Endothelial cell (in vitro differentiated cells): Measurements from ENCODE around the gene SMIM44. TPM values are rescaled to one million over a fixed set of nuclear protein-coding genes. Genes with fewer than 3 reads are reported as not detected.

Experiments used
- DNase-seq: peaks from one replicate; pipeline ENCODE4 v3.0.0; 2021; ENCODE audit warnings: low spot score
- H3K27ac Mint-ChIP-seq: one replicate; pipeline ENCODE4 v1.8.0; 2021; ENCODE audit warnings: mixed read lengths, inconsistent platforms; ENCODE audit not compliant: unreplicated experiment
- H3K27me3 Mint-ChIP-seq: one replicate; pipeline ENCODE4 v1.8.0; 2021; ENCODE audit warnings: mild to moderate bottlenecking, moderate library complexity, mixed read lengths, inconsistent platforms; ENCODE audit not compliant: unreplicated experiment
- H3K36me3 Mint-ChIP-seq: one replicate; pipeline ENCODE4 v1.8.0; 2021; ENCODE audit warnings: mild to moderate bottlenecking, low read depth, mixed read lengths, inconsistent platforms; ENCODE audit not compliant: unreplicated experiment
- H3K4me1 Mint-ChIP-seq: one replicate; pipeline ENCODE4 v1.8.0; 2021; ENCODE audit warnings: mild to moderate bottlenecking, mixed read lengths, inconsistent platforms; ENCODE audit not compliant: unreplicated experiment
- H3K4me3 Mint-ChIP-seq: one replicate; pipeline ENCODE4 v1.8.0; 2021; ENCODE audit warnings: mild to moderate bottlenecking, mixed read lengths, inconsistent platforms; ENCODE audit not compliant: unreplicated experiment
- H3K9me3 Mint-ChIP-seq: one replicate; pipeline ENCODE4 v1.8.0; 2021; ENCODE audit warnings: mixed read lengths, inconsistent platforms; ENCODE audit not compliant: unreplicated experiment
- total RNA-seq: library from RNA; stranded (reverse); fragmentation: NEBNext Ultra II Directional; extraction: Animal tissue kit (Norgen Biotek cat#: 25700); gene quantifications from one replicate; pipeline ENCODE4 v1.2.1, GENCODE V29; 2021; ENCODE audit not compliant: unreplicated experiment
- TF ChIP-seq, protein P1 (sequence below): fragments of 200-600 bp; sonication (generic); IDR thresholded peaks from one replicate; pipeline ENCODE4 v1.5.0; 2021; ENCODE audit warnings: antibody characterized with exemption; ENCODE audit not compliant: unreplicated experiment

SMIM44 gene
- total RNA-seq, 1 donor from 2014 or later: not detected

DNA sequence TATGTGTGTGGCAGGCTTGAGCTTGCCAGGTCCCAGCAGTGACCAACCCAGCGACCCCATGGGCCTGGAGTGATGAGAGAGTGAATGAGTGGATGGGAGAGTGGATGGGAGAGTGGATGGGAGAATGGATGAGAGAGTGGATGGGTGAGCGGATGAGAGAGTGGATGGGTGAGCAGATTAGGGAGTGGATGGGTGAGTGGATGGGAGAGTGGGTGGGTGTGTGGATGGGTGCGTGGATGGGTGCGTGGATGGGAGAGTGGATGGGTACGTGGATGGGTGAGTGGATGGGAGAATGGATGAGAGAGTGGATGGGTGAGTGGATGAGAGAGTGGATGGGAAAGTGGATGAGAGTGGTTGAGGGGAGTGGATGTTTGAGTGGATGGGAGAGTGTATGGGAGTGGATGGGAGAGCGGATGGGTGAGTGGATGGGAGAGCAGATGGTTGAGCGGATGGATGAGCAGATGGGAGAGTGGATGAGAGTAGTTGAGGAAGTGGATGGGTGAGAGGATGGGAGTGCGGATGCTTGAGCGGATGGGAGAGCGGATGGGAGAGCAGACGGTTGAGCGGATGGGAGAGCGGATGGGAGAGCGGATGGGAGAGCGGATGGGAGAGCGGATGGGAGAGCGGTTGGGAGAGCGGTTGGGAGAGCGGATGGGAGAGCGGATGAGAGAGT is 45.4 kb upstream of the SMIM44 start:
- no peak for DNase-seq
- Mint-ChIP-seq H3K4me1 (no peaks in the 10 kb centered on the region), H3K27ac (no peak overlapping the region), H3K36me3 (peaks cover 13% of the 10 kb centered on the region), H3K4me3 (no peak overlapping the region), H3K27me3 (peaks cover 9% of the 10 kb centered on the region), H3K9me3 (no peaks in the 10 kb centered on the region)
- TF ChIP-seq, protein P1, sequence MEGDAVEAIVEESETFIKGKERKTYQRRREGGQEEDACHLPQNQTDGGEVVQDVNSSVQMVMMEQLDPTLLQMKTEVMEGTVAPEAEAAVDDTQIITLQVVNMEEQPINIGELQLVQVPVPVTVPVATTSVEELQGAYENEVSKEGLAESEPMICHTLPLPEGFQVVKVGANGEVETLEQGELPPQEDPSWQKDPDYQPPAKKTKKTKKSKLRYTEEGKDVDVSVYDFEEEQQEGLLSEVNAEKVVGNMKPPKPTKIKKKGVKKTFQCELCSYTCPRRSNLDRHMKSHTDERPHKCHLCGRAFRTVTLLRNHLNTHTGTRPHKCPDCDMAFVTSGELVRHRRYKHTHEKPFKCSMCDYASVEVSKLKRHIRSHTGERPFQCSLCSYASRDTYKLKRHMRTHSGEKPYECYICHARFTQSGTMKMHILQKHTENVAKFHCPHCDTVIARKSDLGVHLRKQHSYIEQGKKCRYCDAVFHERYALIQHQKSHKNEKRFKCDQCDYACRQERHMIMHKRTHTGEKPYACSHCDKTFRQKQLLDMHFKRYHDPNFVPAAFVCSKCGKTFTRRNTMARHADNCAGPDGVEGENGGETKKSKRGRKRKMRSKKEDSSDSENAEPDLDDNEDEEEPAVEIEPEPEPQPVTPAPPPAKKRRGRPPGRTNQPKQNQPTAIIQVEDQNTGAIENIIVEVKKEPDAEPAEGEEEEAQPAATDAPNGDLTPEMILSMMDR: no peak

DNA sequence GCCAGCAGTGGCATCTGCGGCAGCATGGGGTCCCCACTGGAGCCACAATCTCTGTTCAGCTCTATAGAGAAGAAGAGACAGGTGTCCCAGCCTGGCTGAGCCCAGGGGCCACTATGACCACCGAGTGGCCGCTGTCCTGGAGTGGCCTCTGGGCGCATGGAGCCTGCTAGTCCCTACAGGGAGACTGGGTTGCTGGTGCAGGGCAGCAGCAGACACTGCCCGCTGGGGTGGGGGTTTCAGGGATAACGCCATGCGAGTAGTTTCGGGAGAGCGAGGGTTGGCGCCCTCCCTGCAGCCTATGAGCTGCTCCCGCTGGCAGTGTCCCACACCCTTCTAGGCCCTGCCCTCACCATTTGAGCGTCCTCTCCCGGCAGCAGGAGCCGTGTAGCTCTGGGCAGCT is 44.8 kb upstream of the SMIM44 start:
- TF ChIP-seq, protein P1: no peak
- Mint-ChIP-seq H3K4me1 (no peaks in the 10 kb centered on the region), H3K36me3 (peaks cover 9% of the 10 kb centered on the region), H3K27me3 (peaks cover 8% of the 10 kb centered on the region), H3K4me3 (no peak overlapping the region), H3K27ac (no peak overlapping the region), H3K9me3 (no peaks in the 10 kb centered on the region)
- no peak for DNase-seq

DNA sequence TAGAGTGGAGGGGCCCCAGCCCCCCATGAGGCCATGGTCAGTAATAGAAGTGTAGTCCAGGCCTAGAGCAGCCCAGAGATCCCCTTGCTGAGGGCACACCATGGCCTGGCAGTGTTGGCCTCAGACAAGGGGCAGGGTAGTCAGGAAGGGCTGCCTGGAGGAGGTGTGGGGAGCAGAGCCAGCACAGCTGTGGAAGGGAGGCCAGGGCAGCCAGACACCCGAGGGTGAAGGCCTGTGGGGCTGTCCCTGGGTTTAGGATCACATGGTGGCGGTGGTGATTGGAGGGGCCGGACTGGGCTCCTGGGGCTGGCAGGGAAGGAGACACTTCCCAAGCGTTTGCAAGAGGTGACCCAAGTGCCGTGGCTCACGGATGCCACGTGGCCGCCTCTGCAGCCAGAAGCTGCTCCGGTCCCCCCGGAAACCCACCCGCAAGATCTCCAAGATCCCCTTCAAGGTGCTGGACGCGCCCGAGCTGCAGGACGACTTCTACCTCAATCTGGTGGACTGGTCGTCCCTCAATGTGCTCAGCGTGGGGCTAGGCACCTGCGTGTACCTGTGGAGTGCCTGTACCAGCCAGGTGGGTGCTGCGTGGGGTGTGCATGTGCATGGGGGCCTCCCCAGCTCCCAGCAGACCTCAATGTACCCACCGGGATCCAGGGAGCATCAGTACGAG is 44.1 kb upstream of the SMIM44 start:
- H3K4me3 Mint-ChIP-seq: no peak overlapping the region
- H3K4me1 Mint-ChIP-seq: no peaks in the 10 kb centered on the region
- TF ChIP-seq, protein P1: no peak
- no peak for DNase-seq
- peaks cover 9% of the 10 kb centered on the region for H3K36me3 Mint-ChIP-seq
- no peaks in the 10 kb centered on the region for H3K9me3 Mint-ChIP-seq
- peaks cover 6% of the 10 kb centered on the region for H3K27me3 Mint-ChIP-seq
- no peak overlapping the region for H3K27ac Mint-ChIP-seq

DNA sequence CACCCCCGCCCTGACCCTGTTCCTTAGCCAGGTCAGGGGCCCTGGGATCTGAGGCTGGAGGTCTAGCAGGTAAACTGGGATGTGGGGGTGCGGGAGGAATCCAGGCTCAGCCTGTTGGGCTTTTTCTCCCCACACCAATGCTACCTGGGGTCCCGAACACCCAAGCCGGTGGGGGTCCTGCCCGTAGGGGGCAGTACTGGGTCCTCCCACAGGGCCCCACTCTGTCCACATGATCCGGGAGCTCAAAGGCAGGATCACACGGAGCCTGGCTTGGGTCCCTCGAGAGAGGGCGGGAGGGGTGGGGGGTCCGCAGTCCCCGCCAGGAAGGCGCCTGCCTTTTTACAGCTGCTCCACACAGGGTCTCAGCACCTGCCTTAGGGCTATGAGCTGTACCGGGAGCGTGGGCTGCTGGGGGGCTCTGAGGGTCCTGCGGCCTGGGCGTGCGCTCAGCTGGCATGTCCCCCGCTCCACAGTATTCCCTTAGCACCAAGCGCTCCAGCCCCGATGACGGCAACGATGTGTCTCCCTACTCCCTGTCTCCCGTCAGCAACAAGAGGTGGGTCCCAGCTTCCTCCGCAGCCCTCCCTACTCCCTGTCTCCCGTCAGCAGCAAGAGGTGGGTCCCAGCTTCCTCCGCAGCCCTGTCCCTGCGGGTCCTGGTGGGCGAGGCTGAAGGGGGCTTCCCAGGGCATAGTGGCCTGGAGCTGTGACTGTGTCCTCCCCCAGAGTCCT is 43.4 kb upstream of the SMIM44 start:
- Mint-ChIP-seq H3K36me3 (peaks cover 9% of the 10 kb centered on the region), H3K27ac (no peak overlapping the region), H3K4me1 (no peaks in the 10 kb centered on the region), H3K4me3 (no peak overlapping the region), H3K27me3 (peaks cover 5% of the 10 kb centered on the region), H3K9me3 (no peaks in the 10 kb centered on the region)
- no peak for DNase-seq
- TF ChIP-seq, protein P1: peak; percentile 15
